GM06990 (cell line): ENCODE data around the gene PCGF3.

Source experiments
- DNase-seq: peaks from one replicate; pipeline ENCODE4 v3.0.0-alpha.2; 2011; ENCODE audit not compliant: insufficient read length; ENCODE audit errors: extremely low read depth
- H3K27me3 ChIP-seq: replicated peaks from 2 replicates; pipeline ENCODE4 v1.6.0; 2011; ENCODE audit warnings: low read length; ENCODE audit not compliant: control insufficient read depth, insufficient read depth
- H3K36me3 ChIP-seq: 2 replicates; pipeline ENCODE4 v1.5.1; 2011; ENCODE audit warnings: low read length; ENCODE audit not compliant: control insufficient read depth, insufficient read depth
- H3K4me3 ChIP-seq: replicated peaks from 2 replicates; pipeline ENCODE4 v1.5.1; 2011; ENCODE audit warnings: low read depth, mild to moderate bottlenecking, control low read depth, low read length
- TF ChIP-seq, protein P1 (sequence below): IDR thresholded peaks from 2 replicates; pipeline ENCODE4 v1.5.1; 2011; ENCODE audit warnings: low read length, control low read depth, mild to moderate bottlenecking, inconsistent platforms; ENCODE audit not compliant: insufficient read depth, poor library complexity, severe bottlenecking

Gene PCGF3

DNA sequence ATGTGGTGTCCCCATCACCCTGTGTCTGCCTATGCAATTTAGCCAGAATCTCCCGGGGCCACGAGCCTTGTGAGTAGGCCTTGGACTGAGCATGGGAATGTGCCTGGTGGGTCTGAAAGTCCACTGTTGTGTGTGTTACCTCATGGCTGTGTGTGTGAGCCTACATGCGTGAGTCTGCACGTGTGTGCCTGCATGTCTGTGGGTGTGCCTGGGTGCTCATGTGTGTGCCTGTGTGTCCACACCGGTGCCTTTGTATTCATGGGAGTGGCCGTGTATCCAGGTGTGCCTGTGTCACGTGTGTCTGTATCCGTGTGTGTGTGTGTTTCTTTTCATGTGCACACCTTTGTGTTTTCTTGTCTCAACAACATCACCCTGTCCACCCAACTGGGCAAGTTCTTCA is 45.8 kb upstream of the PCGF3 start:
- no peak for DNase-seq
- Histone ChIP-seq H3K4me3 (no peak overlapping the region), H3K36me3 (no peaks in the 10 kb centered on the region), H3K27me3 (no peaks in the 10 kb centered on the region)
- TF ChIP-seq, protein P1, sequence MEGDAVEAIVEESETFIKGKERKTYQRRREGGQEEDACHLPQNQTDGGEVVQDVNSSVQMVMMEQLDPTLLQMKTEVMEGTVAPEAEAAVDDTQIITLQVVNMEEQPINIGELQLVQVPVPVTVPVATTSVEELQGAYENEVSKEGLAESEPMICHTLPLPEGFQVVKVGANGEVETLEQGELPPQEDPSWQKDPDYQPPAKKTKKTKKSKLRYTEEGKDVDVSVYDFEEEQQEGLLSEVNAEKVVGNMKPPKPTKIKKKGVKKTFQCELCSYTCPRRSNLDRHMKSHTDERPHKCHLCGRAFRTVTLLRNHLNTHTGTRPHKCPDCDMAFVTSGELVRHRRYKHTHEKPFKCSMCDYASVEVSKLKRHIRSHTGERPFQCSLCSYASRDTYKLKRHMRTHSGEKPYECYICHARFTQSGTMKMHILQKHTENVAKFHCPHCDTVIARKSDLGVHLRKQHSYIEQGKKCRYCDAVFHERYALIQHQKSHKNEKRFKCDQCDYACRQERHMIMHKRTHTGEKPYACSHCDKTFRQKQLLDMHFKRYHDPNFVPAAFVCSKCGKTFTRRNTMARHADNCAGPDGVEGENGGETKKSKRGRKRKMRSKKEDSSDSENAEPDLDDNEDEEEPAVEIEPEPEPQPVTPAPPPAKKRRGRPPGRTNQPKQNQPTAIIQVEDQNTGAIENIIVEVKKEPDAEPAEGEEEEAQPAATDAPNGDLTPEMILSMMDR = no peak

DNA sequence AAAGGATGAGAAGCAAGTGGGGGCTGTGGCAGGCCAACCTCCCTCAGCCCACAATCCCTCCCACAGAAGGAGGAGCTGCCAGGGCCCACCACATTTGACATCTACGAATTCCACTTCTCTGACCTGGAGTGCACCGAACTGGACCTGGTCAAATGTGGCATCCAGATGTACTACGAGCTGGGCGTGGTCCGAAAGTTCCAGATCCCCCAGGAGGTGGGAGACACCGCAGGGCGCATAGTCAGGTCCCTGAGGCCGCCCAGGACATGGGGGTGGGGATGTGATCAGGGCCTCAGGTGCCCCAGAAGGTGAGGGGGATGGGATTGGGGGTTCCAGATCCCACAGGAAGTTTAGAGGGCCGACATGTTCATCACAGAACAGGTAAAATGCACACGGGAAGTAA is 45.2 kb upstream of the PCGF3 start:
- Histone ChIP-seq H3K4me3 (no peak overlapping the region), H3K36me3 (no peaks in the 10 kb centered on the region), H3K27me3 (no peaks in the 10 kb centered on the region)
- no peak for DNase-seq
- TF ChIP-seq, protein P1 = no peak

DNA sequence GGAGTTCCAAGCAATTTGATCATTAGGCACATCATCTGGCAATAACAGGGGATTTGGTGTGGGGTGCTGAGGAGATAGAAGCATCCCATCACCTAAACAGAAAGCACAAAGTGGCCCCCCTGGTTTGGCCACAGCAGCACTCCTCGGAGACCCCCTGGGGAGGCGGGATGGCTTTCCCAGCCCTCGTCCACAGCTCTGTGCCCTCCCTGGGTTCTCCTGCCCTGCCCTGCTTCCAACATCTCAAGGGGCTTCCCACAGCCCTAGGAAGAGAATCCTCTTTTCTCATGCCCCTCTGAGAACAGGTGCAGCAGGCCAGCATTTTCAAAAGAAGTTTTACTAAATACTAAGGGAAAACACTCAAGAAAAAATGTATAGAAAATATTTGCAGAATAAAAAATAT is 44.4 kb upstream of the PCGF3 start:
- Histone ChIP-seq H3K36me3 (no peaks in the 10 kb centered on the region), H3K27me3 (no peaks in the 10 kb centered on the region), H3K4me3 (no peak overlapping the region)
- TF ChIP-seq, protein P1 = no peak
- no peak for DNase-seq

DNA sequence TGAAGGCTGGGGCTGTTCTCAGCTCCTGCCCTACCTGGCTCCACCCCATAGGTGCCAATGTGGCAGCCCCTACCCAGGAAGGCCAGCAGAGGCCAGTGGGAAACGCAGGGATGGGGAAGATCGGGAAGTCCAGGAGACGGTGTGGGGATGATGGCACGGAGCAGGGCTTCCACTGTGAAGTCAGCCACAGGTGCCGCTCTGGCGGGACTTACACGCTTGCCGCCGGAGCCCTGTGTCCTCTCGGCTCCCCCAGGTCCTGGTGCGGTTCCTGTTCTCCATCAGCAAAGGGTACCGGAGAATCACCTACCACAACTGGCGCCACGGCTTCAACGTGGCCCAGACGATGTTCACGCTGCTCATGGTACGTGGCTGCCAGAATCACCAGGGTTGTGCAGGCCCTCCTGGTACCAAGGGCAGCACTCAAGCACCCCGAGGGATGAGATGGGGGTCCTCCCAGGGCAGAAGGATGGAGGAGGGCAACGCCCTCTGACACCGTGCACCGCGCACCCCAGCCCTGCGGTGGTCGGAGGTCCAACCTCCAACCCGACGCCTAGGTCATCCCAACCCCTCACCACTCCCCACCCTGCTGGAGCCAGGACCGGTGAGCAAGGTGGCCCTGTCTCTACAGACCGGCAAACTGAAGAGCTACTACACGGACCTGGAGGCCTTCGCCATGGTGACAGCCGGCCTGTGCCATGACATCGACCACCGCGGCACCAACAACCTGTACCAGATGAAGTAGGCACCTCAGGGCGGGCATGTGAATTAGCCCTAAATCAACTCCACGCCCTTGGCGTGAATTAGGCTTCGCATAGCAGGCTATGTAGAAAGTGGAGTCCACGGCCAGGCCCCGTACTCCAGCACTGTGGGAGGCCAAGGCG is 43.5 kb upstream of the PCGF3 start:
- no peaks in the 10 kb centered on the region for H3K36me3 ChIP-seq
- no peaks in the 10 kb centered on the region for H3K27me3 ChIP-seq
- no peak for DNase-seq
- TF ChIP-seq, protein P1 = no peak
- no peak overlapping the region for H3K4me3 ChIP-seq

DNA sequence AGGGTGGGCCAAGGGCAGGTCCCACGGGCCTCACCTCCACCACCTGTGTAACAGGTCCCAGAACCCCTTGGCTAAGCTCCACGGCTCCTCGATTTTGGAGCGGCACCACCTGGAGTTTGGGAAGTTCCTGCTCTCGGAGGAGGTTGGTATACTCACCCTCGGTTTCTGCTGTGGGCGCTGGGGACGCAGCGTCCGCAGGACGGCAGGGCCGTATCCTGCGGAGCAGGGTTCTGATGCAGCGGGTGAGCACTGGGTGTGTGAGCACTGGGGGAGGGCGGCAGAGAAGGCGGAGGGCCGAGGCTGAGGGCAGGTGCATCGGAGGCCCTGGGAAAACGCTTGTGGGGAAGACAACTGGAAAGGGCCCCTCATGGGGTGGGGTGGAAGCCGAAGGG is 42.6 kb upstream of the PCGF3 start:
- no peak overlapping the region for H3K4me3 ChIP-seq
- TF ChIP-seq, protein P1 = no peak
- DNase-seq = no peak
- no peaks in the 10 kb centered on the region for H3K27me3 ChIP-seq
- no peaks in the 10 kb centered on the region for H3K36me3 ChIP-seq
